Loucy (cell line): ENCODE measurements around the gene STOX2.

Experiments
- EZH2phosphoT487 ChIP-seq: fragments of 200-600 bp; IDR thresholded peaks from 2 replicates; pipeline ENCODE4 v1.6.1; 2018; ENCODE audit warnings: antibody characterized with exemption, mild to moderate bottlenecking, moderate library complexity, borderline replicate concordance
- TF ChIP-seq, protein P1 (sequence below): fragments of 200-600 bp; sonication (generic); conservative IDR thresholded peaks from 2 replicates; pipeline ENCODE4 v1.5.1; 2014; ENCODE audit warnings: mild to moderate bottlenecking, antibody characterized with exemption, low read length

DNA sequence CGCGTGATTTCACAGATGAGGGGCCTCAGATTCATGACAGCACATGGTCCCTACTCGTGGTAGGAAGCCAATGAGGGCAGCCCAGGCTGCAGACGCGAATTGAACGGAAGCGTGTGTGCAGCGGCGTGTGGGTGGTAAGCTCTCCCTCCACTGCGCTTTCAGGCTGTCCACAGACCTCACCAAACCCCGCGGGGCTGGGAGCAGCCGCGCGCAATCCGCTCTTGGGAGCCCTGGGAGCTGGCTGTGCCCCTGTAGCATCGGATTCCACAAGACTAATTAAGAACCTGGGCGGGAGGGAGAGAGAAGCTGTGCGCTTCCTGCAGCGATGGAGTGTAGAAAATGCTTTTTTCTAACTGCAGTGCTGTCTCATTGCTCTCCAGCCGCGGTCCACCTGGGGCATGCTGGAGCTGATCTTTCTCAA is 134.9 kb downstream of the STOX2 start:
- no peak for TF ChIP-seq EZH2phosphoT487
- TF ChIP-seq, protein P1, sequence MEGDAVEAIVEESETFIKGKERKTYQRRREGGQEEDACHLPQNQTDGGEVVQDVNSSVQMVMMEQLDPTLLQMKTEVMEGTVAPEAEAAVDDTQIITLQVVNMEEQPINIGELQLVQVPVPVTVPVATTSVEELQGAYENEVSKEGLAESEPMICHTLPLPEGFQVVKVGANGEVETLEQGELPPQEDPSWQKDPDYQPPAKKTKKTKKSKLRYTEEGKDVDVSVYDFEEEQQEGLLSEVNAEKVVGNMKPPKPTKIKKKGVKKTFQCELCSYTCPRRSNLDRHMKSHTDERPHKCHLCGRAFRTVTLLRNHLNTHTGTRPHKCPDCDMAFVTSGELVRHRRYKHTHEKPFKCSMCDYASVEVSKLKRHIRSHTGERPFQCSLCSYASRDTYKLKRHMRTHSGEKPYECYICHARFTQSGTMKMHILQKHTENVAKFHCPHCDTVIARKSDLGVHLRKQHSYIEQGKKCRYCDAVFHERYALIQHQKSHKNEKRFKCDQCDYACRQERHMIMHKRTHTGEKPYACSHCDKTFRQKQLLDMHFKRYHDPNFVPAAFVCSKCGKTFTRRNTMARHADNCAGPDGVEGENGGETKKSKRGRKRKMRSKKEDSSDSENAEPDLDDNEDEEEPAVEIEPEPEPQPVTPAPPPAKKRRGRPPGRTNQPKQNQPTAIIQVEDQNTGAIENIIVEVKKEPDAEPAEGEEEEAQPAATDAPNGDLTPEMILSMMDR = no peak
